OCI-LY7 (cell line): ENCODE measurements around the gene CCDC141.

Source experiments
- CTCF ChIP-seq: fragments of 200-600 bp; sonication (generic); conservative IDR thresholded peaks from 2 replicates; pipeline ENCODE4 v1.5.1; 2014; ENCODE audit warnings: mild to moderate bottlenecking, antibody characterized with exemption, low read length, moderate library complexity, mixed read lengths
- EZH2phosphoT487 ChIP-seq: fragments of 200-600 bp; sonication (generic); IDR thresholded peaks from 2 replicates; pipeline ENCODE4 v1.6.1; 2018; ENCODE audit warnings: low read depth, borderline replicate concordance, mild to moderate bottlenecking, mixed run types, antibody characterized with exemption, low read length, moderate library complexity, mixed read lengths

DNA sequence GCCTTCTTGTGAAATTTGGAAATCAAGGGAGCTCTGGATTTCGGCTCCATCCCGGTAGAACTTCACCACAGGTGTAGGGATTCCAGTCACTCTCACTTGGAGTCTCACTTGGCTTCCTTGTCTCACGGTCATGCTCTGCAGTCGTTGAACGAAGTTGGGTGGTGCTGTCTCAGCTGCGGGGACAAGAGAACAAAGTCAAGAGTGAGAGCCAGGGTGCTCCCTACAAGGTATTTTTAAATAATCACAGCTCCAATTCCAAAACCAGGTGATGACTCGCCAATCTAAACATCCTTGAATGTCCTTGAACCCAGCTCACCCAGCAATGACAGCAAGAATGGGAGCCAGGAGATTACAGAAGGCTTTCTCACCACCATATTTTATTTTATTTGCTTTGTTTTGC lies 249.4 kb downstream of the CCDC141 start:
- TF ChIP-seq CTCF, result no peak
- no peak for TF ChIP-seq EZH2phosphoT487
